NT2/D1 (cell line): ENCODE results near the gene RASL10B.

Source experiments
- SUZ12 ChIP-seq: IDR thresholded peaks from 2 replicates; pipeline ENCODE4 v1.6.1; 2011; ENCODE audit not compliant: insufficient read length, insufficient read depth; ENCODE audit errors: extremely low read depth
- YY1 ChIP-seq: IDR thresholded peaks from 2 replicates; pipeline ENCODE4 v1.6.1; 2011; ENCODE audit not compliant: insufficient read length, insufficient read depth
- ZNF274 ChIP-seq: IDR thresholded peaks from 2 replicates; pipeline ENCODE4 v1.6.1; 2011; ENCODE audit warnings: mild to moderate bottlenecking, low read depth, low read length

DNA sequence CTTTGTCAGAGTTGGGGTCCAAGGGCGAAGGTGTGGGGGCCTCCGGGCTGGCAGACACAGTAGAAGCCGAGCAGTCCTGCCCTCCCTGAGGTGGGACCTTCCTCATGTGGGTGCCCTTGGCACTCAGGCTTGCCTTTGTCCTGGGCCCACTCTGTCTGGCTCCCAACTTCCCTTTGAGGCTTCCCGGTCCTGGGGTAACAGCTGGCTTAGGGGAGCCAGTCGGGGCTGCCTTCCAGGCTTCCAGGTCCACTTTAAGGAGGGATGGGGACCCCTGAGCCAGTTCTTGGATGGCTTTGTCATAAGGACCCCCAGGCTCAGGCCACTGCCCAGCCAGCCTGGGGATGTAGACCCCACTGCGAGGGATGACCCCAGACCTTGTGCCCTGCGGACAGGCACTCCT is 13.8 kb downstream of the RASL10B start:
- TF ChIP-seq YY1 = no peak
- TF ChIP-seq ZNF274 = no peak
- TF ChIP-seq SUZ12 = no peak
